CD4-positive, alpha-beta T cell treated with Interleukin-10 for 1 hour (primary cell): ENCODE results near the gene YIPF5.

Source experiments
- DNase-seq: peaks from one replicate; pipeline ENCODE4 v3.0.0-alpha.2; 2020

Gene YIPF5

DNA sequence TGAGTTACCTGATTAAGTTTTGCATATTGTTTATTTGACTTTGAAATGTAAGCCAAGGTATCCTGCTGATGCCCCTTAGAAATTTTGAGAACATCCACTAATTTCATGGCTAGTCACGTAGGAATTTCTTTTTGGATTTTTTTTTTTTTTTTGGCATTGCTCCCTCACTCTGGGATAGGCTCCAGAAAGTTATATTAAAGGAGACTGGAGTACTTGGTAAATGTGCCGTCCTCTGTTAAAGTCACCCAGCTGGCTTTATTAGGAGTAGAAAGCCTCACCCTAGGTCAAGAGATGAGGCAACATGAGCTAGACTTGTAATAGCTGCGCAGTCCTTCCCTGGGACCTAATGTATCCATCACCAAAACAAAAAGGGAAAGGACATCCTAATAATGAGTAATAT is 3.3 kb upstream of the YIPF5 start:
- DNase-seq, result no peak

DNA sequence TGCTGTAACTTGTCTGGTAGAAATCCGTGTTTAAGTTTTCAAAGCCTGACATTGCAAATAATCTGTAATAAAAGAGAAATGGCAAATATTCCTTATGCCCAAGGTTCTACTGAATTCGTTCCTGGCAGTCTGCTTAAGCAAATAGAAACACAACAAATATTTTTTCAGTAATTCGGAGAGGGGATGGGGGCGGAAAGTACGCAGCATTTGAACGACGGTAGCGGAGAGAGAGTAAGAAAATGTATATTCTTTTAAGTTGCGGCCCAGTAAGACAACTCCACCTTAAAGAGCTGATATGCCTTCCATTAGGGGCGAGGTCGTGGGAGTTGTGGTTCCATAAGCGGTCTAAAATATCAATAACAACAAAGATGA is 569 bp downstream of the YIPF5 start:
- no peak for DNase-seq

DNA sequence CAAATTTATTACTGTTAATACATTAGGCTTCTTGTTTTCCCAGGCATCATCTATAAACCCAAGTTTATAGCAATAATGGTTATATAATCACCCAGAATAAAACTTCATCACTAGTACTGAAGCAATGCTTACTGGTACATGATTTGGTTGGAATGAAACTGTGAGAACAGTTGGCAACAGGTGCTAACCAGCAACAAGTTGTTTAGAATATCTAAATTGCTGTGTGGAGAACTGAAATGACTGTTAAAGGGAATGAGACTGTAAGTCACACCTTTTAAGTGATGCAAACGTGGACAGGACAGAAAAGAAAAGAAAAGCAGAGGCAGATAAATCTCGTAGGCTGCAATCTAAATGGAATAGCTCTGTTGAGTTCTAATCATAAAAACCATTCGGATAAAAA is 2.5 kb downstream of the YIPF5 start:
- no peak for DNase-seq

DNA sequence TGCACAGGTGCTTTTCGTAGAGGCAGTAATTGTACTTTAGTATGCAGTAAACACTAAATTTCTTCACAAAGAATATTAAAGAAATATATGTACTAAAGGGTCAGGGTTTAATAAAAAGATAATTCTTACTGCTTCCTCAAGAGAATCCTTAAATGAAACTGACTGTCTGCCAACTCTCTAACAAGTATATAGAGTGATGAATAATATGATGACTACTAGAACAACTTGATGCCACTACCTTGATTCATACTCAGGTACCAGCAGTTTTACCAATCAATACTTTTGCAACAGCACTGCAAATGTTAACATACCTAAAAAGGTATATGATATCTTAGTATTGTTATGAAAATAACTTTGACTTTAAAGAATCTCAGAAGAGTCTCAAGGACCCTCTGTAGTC is 3.8 kb downstream of the YIPF5 start:
- DNase-seq, result no peak

DNA sequence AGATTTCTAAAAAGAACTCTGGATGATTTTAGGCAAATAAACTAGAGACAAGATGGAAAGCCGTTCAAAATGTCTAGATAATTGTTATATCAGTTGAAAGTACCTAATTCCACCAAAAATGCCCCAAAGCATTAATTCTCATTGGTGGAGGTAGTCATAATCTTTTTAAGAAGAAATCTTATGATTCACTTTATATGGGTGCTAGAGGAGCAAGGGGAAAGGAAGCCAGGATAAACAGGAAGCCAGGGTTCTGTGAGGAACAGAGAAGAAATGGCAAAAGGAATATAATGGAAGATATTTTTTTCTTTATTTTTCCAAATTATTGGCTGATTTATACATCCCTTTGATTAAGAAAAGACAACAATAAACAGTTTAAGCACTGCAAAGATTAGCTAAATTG is 7.8 kb downstream of the YIPF5 start:
- DNase-seq, result no peak

DNA sequence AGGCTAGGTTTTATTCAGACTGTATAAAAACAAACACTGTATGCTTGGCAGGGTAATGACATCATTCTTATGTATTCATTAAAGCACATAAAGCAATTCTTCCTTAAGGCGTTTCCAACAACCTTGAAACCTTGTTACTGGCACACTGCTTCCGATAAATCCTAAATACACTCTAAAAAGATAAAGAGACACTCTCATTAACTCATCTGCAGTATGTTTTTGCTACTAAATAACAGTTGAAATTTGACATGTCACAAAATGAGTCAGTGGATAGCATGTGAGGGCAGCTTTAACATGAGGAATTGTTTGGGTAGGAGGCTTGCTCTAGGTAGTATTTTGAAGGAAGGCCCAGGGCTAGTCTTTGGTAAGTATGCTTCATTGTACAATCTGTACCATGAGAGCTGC is 13.7 kb downstream of the YIPF5 start:
- no peak for DNase-seq

DNA sequence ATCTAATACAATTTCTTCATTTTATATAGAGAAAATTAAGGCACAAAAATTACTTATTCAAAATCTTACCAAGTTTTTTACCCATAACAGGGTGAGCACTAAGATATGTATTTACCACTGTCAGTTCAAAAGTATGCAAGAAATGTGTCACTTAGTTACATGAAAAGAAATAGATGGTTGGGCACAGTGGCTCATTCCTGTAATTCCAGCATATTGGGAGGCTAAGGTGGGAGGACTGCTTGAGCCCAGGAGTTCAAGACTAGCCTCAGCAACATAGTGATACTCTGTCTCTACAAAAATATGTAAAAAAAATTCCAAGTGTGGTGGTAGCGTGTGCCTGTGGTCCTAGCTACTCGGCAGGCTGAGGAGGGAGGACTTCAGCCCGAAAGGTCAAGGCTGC is 19.4 kb downstream of the YIPF5 start:
- DNase-seq, result no peak

DNA sequence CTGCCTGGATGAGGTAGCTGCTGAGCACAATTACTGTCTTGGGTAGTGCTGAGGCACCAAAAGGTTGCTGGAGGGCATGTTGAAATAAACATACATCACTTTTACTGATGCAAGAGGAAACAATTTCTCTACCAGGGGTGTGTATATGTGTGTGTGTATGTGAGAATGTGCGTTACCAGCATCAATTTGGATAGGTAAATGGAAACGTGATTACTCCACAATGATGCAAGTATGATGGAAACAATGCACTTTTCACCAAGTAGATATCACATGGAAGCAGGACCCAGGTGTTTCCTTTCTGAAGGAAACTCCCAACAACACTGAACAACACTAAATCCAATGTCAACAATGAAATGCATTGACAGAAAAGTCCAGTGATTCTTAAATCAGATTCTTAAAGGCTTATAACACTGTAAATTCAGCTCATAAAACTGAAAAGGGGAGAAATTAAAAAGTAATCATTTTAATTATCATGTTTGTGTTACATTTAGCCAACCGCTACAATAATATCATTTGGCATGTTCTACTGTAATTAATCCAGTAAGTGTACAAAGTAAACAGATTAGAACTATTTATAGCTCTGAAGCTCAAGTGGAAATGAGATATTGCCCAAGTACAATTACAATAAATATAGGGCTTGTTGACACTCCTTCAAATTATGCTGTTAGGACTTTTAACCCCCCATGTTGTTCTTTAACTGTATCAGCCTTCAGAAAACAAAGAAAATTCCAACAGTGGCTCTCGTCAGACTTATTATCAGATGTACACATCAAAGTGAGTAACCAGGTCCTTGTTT is 25.3 kb downstream of the YIPF5 start:
- no peak for DNase-seq

DNA sequence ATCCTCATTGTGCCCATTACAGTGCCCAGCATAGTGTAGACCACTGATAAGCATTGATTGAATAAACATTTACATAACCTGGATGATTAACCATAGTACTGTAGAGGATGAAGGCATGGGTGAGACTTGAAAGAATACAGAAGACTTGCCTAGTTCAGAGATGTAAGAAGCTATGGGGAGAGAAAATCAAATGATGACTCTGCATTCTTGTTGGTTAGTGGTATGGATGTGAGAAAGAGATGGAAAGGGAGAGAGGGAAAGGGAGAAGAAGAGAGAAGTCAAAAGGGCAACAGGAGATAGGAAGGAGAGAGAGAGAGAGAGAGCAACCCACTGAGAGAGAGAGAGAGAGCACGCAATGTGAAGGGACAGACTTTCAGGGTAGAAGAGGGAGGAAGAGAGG is 26.8 kb downstream of the YIPF5 start:
- no peak for DNase-seq

DNA sequence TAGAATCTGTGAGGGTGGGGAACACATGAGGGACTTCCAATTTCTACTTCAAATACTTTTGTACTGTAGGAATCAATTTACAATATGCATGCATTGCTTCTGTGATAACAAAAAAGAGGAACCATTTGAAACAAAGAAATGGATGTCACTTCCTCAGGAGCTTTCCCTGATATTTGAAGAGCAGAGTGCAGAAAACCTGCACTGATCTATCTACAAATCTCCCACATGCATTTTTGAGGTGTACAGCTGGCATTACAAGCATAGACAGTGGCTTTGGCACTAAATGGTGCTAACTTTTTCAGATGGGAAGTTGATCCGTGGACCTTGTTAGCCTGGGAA is 27.7 kb downstream of the YIPF5 start:
- DNase-seq, result no peak

DNA sequence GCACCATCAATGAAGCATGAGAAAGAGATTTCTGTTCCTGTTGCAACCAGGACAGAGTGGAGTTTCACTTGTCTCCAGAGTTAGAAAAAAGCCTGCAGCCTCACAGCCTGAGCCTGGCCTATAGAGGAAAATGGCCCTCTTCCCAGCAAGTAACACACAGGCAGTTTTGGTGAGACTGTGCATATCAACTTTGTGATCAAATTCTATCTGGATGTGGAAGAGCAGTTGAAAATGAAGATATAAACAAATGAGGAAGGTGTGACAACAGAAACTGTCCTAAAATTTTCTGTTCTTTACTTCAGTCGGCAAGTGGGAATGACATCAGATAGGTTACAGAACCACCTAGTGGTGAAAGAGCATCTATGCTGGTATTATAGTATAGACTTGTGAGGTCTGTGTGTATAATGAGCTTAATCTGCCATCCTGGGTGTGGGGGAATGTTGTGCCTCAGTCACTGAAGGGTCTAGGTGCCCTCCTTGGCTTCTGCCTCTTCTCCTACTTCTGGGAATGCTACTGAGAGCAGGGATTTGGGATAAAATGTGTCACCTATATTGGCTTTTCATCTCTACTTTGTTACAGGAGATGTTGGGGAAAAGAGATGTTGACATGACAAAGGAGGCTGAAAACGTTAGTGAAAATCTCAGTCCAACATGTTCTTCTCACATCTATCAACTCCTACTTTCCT is 28.2 kb downstream of the YIPF5 start:
- peak; percentile 30 for DNase-seq

DNA sequence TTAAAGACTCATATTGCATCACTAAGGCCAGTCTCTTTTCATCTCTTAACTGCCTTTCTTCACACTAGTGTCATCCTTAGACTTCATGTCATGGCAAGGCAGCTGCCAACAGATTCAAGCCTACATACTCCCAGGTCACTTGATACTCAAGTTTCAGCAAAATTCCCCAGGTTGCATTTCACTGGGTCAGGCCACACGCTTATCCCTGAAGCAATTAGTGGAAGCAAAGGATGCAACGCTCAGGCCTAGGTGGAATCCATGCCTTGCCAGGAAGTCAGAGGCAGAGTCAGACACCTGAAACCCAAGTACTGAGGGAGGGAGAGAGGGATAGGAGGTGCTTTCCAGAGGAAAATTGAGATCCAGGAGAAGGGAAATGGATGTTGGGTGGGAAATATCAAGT is 28.9 kb downstream of the YIPF5 start:
- no peak for DNase-seq

DNA sequence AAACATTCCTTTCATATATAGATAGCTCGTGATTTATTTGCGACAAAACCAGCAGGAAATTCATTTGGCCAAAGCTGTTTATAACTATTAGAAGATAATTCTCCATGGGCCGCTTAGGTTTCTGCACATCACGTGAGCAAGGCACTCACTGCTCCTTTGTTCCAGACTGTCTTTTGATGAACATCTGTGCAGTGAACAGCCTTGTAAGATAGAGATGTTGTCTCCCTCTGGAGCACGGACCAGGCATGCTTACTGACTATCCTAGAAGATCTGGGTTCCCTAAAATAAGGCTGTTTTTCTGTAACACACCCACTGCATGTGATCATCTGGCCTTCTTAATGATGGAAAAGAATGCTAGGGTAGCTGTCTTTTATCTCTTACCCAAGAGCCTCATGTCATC is 30.9 kb downstream of the YIPF5 start:
- DNase-seq, result no peak

DNA sequence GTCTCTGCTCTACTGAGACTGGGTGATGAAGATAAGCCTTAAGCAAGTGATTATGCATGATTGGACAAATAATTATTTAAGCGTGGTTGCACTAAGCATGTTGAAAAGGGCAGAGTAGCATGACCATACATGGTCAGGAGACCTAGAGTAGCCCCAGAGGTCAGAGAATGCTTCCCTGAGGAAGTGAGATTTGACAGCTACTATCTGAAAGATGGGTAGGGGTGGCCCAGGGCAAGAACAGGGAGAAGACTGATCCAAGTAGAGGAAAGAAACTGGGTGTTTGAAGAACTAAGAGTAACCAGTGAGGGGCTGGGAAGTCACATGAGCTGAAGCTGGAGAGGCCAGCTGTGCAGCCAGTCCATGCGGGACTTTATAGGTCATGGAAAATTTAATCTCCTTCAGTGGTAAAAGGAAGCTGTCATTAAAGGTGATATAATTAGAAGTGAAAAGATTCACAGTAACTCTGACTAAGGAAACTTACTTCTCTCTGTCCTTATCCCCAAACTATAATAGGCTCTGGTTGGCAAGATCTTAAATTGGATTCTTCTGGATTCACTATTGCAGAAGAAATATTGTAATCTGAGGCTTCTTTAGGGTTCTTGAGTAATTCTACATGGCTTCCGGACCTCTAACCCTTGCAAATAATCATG is 35.2 kb downstream of the YIPF5 start:
- DNase-seq, result no peak

DNA sequence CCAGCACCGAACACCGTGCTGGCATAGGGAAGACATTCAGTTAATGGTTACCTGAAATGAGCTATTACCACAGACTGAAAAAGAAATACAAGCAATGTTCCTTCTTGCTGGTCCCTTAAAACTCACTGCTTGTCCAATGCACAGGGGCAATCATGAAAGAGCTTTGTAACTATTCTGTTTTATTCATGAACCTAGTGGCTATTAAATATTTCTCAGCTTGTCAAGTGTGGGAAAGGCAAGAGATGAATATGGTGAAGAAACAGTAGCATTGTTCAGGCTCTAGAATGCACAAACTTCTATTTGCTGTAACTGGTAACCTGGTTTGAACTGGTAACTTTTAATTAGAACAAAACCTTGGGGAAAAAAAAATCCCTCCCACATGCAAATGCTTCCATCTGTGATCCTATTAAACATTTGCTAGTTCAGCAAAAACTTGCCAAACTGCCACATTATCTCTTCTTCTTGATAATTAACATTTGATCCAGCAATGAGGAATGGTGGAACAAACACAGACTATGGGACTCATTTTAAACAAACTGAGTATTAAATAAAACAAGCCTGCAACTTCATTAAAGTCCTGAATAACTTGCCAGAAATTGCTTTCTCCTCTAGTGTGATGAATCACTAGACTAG is 36.1 kb downstream of the YIPF5 start:
- DNase-seq, result no peak

DNA sequence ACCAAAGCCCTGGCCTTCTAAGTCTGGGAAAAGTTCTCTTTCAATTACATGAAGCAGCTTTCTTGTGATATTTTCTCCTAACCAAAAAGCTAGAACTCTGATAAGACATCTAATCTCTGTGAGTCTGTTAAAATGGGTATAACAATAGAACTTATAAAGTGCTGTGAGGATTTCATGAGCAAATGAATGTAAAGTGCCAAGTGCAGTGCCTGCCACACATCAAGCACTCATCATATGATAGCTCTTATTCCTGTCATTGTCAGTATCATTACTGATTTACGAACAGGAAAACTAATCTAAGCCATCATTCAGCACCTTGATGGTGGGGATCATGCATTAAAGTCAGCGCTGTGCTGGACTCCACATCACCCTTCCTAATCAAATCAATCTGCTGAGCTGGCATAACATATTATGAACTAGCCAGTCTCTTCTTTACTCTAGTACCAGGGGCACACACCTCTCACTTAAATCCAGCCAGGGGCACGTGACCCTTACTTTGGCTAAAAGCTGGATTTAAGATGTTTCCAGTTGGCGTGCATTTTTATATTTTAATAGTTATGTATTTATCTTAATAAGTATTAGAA is 37.3 kb downstream of the YIPF5 start:
- DNase-seq, result no peak

DNA sequence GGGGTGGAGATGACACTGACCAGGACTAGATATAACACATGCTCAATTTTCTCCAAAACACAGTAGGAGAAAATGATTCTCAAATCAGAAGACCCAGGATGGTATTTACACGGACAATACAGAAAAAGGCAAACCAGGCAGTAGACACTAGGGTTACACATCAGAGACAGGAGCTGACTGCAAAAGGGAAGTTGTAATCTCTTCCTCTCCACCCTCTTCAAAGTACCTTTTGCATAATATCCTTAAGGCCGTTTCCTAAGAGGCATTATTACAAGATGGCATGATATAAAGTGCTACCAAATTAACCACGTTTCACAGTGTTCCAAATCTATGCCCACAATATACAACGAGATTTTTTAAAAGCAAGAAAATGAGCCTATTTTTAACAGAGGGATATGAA is 39.2 kb downstream of the YIPF5 start:
- DNase-seq, result no peak

DNA sequence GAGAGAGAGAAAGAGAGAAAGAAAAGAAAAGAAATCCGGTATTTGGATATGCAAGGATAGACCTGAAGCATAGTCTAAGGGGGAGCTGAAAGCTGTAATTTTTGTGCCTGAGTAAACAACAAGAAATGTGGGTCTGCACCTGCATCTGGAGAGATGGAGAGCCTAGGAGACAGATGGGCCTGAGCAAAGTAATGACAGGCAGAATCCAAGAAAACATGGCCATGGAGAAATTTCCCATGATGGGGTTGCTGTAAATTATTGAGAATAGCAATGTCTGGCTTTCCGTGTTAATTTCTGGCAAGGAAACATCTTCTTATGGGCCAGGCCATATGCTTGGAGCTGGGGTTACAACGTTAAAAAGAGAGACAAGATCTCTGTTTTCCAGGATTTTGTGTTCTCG is 40.2 kb downstream of the YIPF5 start:
- DNase-seq, result no peak

DNA sequence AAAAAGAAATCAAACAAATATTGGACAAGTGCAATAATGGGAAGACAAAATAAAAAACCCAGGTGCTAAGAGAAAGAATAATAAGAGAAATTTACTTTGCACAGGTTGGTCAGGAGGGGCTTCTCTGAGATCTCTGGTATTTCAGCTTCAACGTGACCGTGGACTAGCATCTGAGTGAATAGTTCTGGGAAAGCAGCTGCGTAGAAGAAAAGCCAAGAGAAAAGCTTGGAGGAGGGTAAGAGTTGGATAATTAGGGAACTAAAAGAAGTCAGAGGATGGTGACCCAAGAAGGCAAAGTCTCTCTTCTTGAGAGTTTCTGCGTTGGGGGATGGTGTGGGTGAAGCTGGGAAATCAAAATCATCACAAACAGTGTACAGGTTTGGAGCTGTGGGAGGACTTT is 41.6 kb downstream of the YIPF5 start:
- no peak for DNase-seq

DNA sequence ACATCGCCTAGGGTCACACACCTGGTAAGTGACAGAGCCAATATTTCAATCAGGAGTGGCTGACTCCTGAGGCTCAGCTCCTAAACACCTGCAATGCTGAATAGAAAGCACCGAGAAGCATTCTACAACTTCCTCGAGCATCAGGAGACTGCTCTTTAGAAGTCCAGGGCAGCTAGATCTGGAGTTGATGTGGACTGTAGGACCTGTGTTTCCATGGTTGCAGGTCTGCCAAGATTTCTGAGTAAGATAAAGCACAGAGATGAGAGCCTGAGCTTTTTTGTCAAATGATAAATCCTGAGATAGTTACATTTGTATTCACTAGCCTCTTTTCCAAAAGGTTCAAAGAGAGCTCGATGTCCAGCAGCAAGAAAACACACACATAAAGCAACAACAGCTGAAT is 43.8 kb downstream of the YIPF5 start:
- DNase-seq, result no peak

DNA sequence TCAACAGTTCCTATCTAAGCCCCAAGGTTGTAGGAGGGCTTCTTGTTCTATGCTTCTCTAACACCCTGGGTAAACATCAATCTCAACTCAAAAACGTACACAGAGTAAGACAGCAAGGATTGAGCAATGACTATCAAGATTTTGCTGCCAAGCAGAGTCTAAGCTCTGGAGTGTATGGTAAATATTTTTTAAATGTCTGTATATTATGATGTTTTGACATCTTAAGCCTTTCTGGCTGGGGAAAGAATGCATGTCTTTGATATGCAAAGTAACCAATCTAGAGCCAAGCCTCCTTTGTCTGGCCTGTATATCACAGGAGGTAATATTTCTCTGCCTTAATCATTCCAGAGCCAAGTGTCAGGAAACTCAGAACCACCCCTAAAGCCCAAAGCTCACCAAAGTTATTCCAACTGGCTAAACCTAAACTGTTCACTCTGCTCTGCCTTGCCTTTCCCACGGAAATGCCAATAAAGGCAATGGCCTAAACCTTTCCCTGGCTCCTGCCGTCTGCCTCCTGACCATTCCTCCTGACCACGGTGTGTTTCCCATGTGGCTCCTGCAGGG is 45.2 kb downstream of the YIPF5 start:
- DNase-seq, result no peak

DNA sequence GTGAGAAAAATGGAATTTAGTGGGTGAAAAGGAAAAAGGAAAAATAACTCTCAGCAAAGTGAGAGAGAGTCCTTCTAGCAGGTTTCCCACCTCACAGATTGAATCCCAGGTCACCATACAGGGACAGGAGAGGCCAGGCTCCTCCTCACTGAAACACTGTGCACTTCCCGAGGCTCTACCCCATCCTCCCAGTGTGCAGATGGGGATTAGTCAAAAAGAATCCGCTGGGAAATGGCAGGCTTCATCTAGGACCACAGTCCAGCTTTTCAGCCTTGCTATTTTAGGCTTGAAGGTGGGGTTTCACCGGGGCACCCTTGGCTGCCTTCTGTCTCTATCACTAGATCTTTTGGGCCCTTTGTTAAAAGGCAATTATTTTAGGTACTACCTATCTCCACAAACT is 47.8 kb downstream of the YIPF5 start:
- no peak for DNase-seq

DNA sequence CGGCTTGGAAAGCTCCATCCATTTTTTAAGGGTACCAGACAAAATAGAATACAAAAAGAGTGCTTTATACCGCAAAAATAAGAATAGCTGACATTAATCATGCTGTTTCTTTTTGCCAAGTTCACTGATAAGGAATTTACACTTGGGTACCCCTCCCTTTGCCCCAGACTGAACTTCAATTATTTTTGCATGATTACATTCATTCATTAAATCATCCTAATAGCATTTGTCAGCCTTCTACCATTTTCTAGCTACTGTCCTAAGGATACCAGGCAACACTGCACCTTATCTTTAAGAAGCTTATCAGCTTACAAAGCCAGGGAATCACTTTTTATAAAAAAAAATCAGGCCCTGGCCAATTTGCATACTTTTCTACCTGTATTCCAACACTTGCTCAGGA is 48.4 kb downstream of the YIPF5 start:
- DNase-seq, result no peak
